Heart right ventricle (tissue), 16 donors: ENCODE data around the gene PAX5. TPM values are rescaled to one million over a fixed set of nuclear protein-coding genes. Genes with fewer than 3 reads are reported as not detected.

Experiments used
- ATAC-seq, 8 donors: fragments of 200-7000 bp; cut with Tn5 transposase; one replicate each; pipeline ENCODE4 v1.9.1; 2020; ENCODE audit warnings: mild to moderate bottlenecking in 8 of 8, moderate library complexity in 8 of 8, moderate number of reproducible peaks in 1 of 8
- DNase-seq, 2 donors: peaks; one replicate each; pipeline ENCODE4 v3.0.0-alpha.2; 2020
- H3K27ac ChIP-seq, 10 donors: fragments of 200-600 bp; sonication (generic) in 2 of 10; one replicate each; pipeline versions ENCODE4 v1.5.0 to v1.8.0; 2020 to 2022; ENCODE audit warnings: mild to moderate bottlenecking in 3 of 10
- H3K27me3 ChIP-seq, 7 donors: fragments of 200-600 bp; one replicate each; pipeline ENCODE4 v1.8.0; 2021 to 2022; ENCODE audit warnings: mild to moderate bottlenecking in 2 of 7
- H3K36me3 ChIP-seq, 9 donors: fragments of 200-600 bp; sonication (generic) in 1 of 9; one replicate each; pipeline versions ENCODE4 v1.5.0 to v1.8.0; 2020 to 2022; ENCODE audit warnings: mild to moderate bottlenecking in 2 of 9
- H3K4me1 ChIP-seq, 9 donors: fragments of 200-600 bp; sonication (generic) in 1 of 9; one replicate each; pipeline versions ENCODE4 v1.5.0 to v1.8.0; 2020 to 2022; ENCODE audit warnings: mild to moderate bottlenecking in 4 of 9
- H3K4me3 ChIP-seq, 10 donors: fragments of 200-600 bp; sonication (generic) in 2 of 10; one replicate each; pipeline versions ENCODE4 v1.5.0 to v1.8.0; 2020 to 2022; ENCODE audit warnings: mild to moderate bottlenecking in 7 of 10, moderate library complexity in 2 of 10
- H3K9me3 ChIP-seq, 11 donors: fragments of 200-600 bp in 10 of 11; sonication (generic) in 2 of 11; one replicate each; pipeline versions ENCODE4 v1.5.0 to v1.8.0; 2013 to 2022; ENCODE audit warnings: mild to moderate bottlenecking in 2 of 11, control low read depth in 1 of 11, moderate library complexity in 1 of 11
- CTCF ChIP-seq, 9 donors: fragments of 200-600 bp; sonication (generic) in 2 of 9; IDR thresholded peaks; one replicate each; pipeline versions ENCODE4 v1.5.0 to v1.8.0; 2021 to 2022; ENCODE audit warnings: antibody characterized with exemption in 9 of 9, mild to moderate bottlenecking in 5 of 9, moderate library complexity in 1 of 9
- WGBS, 2 donors: extraction: QIAGEN DNeasy Blood & Tissue Kit; methylation state at CpG; one replicate each; pipeline ENCODE4 v1.1.7; 2013; ENCODE audit warnings: inconsistent platforms in 1 of 2; 5-methylcytosine and 5-hydroxymethylcytosine counted together
- intact Hi-C, 10 donors: fragments of 100-400 bp; cut with DNase I; formaldehyde crosslinking; loops; one replicate each; pipeline versions ENCODE4 v1.11.1 to v1.14.2; 2022
- polyA plus RNA-seq, 2 donors: library from polyadenylated mRNA; stranded (reverse); fragments of 200-250 nt; gene quantifications; one replicate each; pipeline ENCODE4 v1.2.3, GENCODE V29; 2013
- total RNA-seq, 10 donors: library from RNA; stranded (reverse); fragmentation: NEBNext Ultra II Directional in 3 of 10; extraction: Animal tissue kit (Norgen Biotek cat#: 25700) in 3 of 10; gene quantifications; one replicate each; pipeline versions ENCODE4 v1.2.1 to v1.2.4, GENCODE V29; 2021 to 2023
- donor health status: Arrhythmogenic right ventricular cardiomyopathy.
- donor health status: ischemic (EF 13 %, LVEDD 7.1; RV severe dilation, severe dysfunction).
- donor health status: healthy with polysubstance abuse.
- donor health status: DM: no; HTN: yes; CAD: no.
- donor health status: DM: no; HTN: no; CAD: no.
- donor health status: ischemic (EF 25% LVEDD 6.9; RV normal size, moderate dysfunction).
- donor health status: ischemic (EF 25% LVEDD 5.7; RV mildly dilated, moderate dysfunction).
- donor health status: healthy.
- donor health status: DM: yes; HTN: yes; CAD: no.
- donor health status: Ischemic cardiomyopathy.
- donor health status: ischemic (EF 35%, LVEDD 5.7; RV mildly dilated, moderate dysfunction).
- donor health status: nonischemic (EF 11% LVEDD 7.7; RV severe dilation, severe dysfunction).
- donor health status: DM: yes; HTN: yes; CAD: no.
- donor health status: PGD.
- donor health status: ischemic (EF 29% LVEDD 5.4; RV normal size, mild dysfunction).
- donor health status: nonischemic (EF 23%, LVEDD 6.1; RV moderate dilation, normal function).

The PAX5 gene
- total and polyA plus RNA-seq, 12 donors = under 0.01 to 0.09 TPM; not detected in 10

GRCh38 chr9:36846621-36847020 is 187.4 kb downstream of the PAX5 start:
- DNase-seq = no peak
- 80 to 83% methylated on average over 8 of the region's 8 CpGs for WGBS, 2 donors
- intact Hi-C loops = loop anchor here in 1 of 10 donors (10.0 kb wide), 1 partner anchor 58 kb away; no protein-coding TSS in a partner anchor

DNA sequence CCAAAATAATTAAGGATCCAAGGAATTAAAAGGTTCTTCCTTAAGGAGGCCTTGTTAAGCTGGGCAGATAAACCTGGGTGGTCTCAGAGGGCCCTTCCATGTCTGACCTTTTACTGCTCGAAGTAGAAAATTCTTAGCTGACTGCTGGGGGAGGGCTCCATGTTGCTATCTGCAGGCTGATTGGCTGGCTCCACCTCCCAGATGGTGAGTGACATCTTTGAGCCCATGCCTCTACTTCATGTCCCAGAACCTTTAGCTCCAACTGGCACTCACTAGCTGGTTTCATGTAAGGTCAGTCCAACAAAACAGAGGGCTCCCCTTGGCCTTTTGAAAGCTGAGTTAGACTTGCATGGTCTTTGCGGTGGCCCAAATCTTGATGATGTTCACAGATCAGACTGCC is 188.2 kb downstream of the PAX5 start:
- Histone ChIP-seq H3K27ac (no peak overlapping the region), H3K36me3 (no peaks in the 10 kb centered on the region), H3K9me3 (no peaks in the 10 kb centered on the region), H3K4me3 (no peak overlapping the region), H3K27me3 (peaks cover 0 to 51% (median 28%) of the 10 kb centered on the region in 7 donors), H3K4me1 (no peaks in the 10 kb centered on the region)
- DNase-seq (no peak), ATAC-seq (no peak)
- intact Hi-C loops = loop anchor here in 1 of 10 donors (10.0 kb wide), 1 partner anchor 59 kb away; no protein-coding TSS in a partner anchor
- no peak for TF ChIP-seq CTCF (IDR thresholded peaks at IDR 0.05)
- 73 to 82% methylated on average over 2 of the region's 2 CpGs for WGBS, 2 donors

More at GRCh38 chr9:36846621-36847020, 187.4 kb downstream of the PAX5 start:
- H3K27me3 ChIP-seq = peaks cover 0 to 52% (median 28%) of the 10 kb centered on the region in 7 donors
- H3K36me3 ChIP-seq = no peaks in the 10 kb centered on the region
- H3K9me3 ChIP-seq = no peaks in the 10 kb centered on the region
- H3K4me1 ChIP-seq = no peaks in the 10 kb centered on the region
- no peak for ATAC-seq
- no peak overlapping the region for H3K4me3 ChIP-seq
- TF ChIP-seq CTCF (IDR thresholded peaks at IDR 0.05) = no peak
- H3K27ac ChIP-seq = no peak overlapping the region

- no peak overlapping the region for H3K27ac ChIP-seq
- peaks cover 0 to 43% (median 28%) of the 10 kb centered on the region in 7 donors for H3K27me3 ChIP-seq
- ATAC-seq (no peak), DNase-seq (no peak)
- H3K4me3 ChIP-seq = no peak overlapping the region
- no peaks in the 10 kb centered on the region for H3K36me3 ChIP-seq
- TF ChIP-seq CTCF (IDR thresholded peaks at IDR 0.05) = no peak
- WGBS, 2 donors = 71 to 74% methylated on average over 1 of the region's 1 CpG
- H3K9me3 ChIP-seq = no peaks in the 10 kb centered on the region
- no peaks in the 10 kb centered on the region for H3K4me1 ChIP-seq
- intact Hi-C loops = loop anchor here in 1 of 10 donors (10.0 kb wide), 1 partner anchor 60 kb away; no protein-coding TSS in a partner anchor
Measured at GRCh38 chr9:36844961-36845360, 189.1 kb downstream of the PAX5 start.

DNA sequence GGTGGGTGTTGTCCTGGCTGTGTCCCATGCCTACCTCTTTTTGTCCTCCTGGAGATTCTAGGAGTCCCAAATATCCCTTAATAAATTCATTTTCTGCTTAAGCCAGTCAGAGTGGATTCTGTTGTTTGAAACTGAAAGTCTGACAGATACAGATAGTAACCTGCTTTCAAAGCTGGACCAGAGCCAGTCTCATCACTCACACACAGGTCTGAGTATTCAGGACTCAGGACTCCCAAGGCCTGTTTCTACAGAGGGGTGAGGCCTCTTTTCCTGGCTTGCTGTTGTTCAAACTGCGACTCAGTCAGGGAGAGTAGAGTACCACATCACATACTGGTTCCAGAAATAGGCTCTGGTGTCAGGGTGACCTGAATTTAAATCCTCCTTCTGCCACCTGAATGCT is 190.1 kb downstream of the PAX5 start:
- H3K36me3 ChIP-seq = no peaks in the 10 kb centered on the region
- no peak overlapping the region for H3K27ac ChIP-seq
- no peak overlapping the region for H3K4me3 ChIP-seq
- peaks cover 0 to 41% (median 22%) of the 10 kb centered on the region in 7 donors for H3K27me3 ChIP-seq
- no peaks in the 10 kb centered on the region for H3K9me3 ChIP-seq
- 77 to 93% methylated on average over 1 of the region's 1 CpG for WGBS, 2 donors
- DNase-seq = no peak
- no peak for ATAC-seq
- no peaks in the 10 kb centered on the region for H3K4me1 ChIP-seq
- intact Hi-C loops = loop anchor here in 1 of 10 donors (10.0 kb wide), 1 partner anchor 61 kb away; no protein-coding TSS in a partner anchor
- no peak for TF ChIP-seq CTCF (IDR thresholded peaks at IDR 0.05)
